GM21528 (cell line): ENCODE results near the gene NDFIP1.

Experiments
- ATAC-seq: cut with Tn5 transposase; IDR thresholded peaks from one replicate; pipeline ENCODE4 v1.9.1; 2021; ENCODE audit warnings: mild to moderate bottlenecking, moderate library complexity; ENCODE audit not compliant: unreplicated experiment, low FRiP score

Gene NDFIP1

DNA sequence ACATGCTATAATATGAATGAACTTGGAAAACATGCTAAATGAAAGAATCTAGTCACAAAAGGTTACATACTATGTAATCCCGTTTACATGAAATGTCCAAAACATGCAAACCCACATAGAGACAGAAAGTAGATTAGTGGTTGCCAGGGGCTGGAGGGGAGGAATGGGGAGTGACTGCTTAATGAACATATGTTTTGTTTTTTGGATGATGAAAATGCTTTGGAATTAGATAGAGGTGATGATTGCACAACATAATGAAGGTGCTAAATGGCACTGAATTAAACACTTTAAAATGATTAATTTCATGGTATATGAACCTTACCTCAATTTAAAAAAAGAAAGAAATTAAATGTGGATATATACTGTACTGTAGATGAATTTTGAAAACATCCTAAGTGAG lies 17.6 kb upstream of the NDFIP1 start:
- no peak for ATAC-seq

- no peak for ATAC-seq
Observed at GRCh38 chr5:142091922-142092321, 16.7 kb upstream of the NDFIP1 start.

DNA sequence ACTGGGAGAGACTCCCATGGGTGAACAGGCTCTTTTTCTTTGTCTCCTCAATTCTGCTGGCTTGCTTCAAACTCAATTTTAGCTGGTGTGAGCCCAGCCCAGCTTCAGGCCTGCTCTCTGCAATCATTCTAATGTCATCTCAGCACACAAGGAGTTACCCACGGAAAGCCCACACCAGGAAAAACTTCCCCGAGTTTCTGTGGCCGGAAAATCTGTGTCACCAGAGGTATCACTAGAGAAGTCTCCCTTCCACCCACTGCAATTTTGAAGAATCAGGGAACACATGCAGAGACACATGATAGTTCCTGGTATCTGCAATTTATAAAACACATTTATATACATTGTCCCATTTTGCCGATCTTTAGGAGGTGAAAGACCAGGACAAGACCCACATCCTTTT lies 13.5 kb upstream of the NDFIP1 start:
- ATAC-seq: no peak

- ATAC-seq: no peak
Observed at GRCh38 chr5:142095651-142096330, 12.8 kb upstream of the NDFIP1 start.

- no peak for ATAC-seq
Observed at GRCh38 chr5:142096382-142096781, 12.2 kb upstream of the NDFIP1 start.

DNA sequence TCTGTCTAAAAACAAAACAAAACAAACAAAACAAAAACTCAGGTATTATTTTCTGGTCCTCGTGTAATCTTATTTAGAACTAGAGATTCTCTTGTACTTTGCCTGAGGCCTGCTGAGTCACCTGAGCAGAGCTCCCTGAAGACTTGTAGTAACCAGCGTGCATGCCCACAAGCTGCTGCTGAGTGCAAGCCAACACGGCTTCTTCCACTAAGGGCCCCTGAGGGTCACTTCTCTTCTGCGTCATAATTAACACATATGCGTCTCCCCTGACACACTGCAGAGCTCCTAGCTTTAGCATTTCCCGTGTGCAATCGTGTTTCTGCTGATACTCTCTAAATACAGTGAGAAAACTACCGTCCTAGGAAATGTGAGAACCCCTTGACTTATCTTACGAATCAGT lies 10.9 kb upstream of the NDFIP1 start:
- ATAC-seq: no peak

- no peak for ATAC-seq
Observed at GRCh38 chr5:142098275-142098674, 10.3 kb upstream of the NDFIP1 start.

DNA sequence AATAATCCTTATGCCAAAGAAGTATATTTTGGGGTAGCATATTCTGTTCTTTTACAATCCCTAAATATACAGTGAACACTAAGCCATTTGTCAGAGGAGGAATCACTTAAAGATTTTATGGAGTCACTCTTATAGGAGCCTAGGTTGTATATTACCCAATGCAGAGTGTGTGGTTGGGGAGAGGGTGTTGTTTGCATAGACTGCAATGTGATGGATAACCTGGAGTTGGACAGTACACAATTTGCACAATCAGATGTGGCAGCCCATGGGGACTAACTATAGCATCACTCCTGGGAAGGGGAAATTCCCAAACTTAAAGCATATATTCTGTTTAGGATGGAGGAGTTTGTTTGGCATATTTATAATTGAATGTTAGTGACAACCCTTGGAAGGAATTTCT lies 9.6 kb upstream of the NDFIP1 start:
- no peak for ATAC-seq

- ATAC-seq: no peak
Observed at GRCh38 chr5:142100307-142100706, 8.3 kb upstream of the NDFIP1 start.

GRCh38 chr5:142102980-142103740 lies 5.4 kb upstream of the NDFIP1 start:
- ATAC-seq: no peak

- ATAC-seq: no peak
Observed at GRCh38 chr5:142104491-142104890, 4.1 kb upstream of the NDFIP1 start.

GRCh38 chr5:142106061-142106460 lies 2.5 kb upstream of the NDFIP1 start:
- ATAC-seq: no peak

DNA sequence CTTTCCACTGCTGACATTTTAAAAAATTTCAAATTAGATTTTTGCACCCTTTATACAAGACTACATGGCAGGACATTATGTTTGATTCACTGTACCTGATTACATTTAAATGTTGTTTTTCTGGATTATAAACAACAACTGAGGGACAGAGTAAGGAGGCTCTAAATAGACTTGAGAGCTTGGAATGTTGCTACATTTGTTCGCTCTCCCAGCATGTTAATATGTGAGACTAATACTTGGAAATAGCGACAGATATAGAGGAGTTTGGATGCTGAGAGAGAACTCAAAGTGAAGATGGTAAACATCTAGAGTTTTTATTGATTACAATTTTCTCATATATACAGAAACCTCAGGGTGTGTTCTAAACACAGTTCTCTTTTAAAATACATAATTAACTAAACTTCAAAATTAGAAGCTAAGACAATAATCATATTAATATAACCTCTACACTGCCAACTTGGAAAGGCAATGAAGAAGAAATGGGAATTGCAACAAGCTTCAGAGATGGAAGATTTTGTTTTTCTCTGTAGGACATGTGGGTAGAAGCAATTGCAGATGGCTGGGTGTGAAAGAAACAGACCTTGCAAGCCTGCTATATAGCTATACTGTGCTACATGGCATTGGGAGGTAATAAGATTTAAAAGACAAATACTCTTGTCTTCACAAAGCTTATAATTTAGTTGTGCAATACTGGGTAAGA lies 1.4 kb upstream of the NDFIP1 start:
- no peak for ATAC-seq

GRCh38 chr5:142107736-142108431 lies 695 bp upstream of the NDFIP1 start:
- ATAC-seq: no peak

DNA sequence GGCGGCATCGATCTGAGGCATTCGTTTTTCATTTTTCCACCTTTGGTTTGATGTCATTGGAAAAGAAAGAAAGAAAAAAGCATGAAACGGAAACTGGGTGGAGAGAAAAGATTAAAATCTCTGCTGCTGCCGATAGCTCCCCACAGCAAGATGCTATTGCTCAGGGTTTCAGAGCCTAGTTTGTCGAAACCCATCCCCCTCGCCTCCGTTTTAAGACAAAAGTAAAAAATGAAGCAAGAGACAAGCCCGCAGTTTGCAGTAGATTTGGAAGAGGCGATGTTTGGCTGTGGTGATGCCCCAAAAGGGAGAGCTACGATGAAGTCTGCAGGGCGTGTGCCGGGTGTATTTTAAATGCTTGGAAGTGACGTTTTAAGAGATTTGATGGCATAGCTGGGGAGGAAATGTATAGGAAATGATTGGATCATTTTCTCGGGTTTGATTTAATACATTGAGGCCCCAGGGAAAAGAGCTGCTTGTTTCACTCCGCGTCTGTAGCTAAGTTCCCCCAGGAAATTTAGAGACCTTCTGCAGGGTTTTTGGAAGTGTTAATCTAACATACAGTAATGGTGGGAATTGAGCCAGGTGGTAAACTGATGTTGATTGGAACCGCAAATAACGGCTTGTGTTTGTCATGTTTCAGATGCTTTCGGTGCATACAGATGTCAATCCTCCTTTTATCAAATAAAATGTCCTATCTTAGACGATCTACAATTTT lies 909 bp downstream of the NDFIP1 start:
- peak; percentile 9 for ATAC-seq

- no peak for ATAC-seq
Observed at GRCh38 chr5:142110046-142110531, 1.5 kb downstream of the NDFIP1 start.

DNA sequence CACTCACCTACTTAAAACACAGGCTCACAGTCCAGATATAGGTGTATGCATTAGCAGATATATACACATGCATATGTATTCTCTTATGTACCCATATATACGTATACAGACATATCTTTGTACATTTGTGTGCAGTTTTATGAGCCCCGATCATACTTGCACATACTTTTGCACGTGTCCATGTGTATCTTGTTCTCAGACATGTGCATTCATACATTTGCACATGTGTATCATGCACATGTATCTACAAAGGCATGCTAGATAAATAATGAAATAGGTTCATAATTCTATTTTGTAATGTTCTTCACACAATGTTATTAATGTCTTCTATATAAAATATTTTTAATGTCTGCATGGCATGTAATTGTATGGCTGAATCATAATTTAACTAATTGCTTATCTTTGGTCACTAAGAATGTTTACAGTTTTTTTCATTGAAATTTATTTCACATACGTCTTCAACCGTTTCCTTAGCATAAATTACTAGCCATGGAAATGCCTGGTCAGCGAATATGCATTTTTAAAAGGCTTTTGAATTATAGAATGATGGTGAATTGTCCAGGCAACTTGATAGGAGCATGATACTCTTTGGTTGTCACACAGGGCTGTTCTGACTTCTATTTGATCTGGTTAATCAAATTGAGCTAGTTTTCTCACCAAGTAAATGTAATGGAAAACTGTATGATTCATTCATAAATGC lies 2.6 kb downstream of the NDFIP1 start:
- ATAC-seq: no peak

GRCh38 chr5:142114687-142115086 lies 6.1 kb downstream of the NDFIP1 start:
- ATAC-seq: no peak

DNA sequence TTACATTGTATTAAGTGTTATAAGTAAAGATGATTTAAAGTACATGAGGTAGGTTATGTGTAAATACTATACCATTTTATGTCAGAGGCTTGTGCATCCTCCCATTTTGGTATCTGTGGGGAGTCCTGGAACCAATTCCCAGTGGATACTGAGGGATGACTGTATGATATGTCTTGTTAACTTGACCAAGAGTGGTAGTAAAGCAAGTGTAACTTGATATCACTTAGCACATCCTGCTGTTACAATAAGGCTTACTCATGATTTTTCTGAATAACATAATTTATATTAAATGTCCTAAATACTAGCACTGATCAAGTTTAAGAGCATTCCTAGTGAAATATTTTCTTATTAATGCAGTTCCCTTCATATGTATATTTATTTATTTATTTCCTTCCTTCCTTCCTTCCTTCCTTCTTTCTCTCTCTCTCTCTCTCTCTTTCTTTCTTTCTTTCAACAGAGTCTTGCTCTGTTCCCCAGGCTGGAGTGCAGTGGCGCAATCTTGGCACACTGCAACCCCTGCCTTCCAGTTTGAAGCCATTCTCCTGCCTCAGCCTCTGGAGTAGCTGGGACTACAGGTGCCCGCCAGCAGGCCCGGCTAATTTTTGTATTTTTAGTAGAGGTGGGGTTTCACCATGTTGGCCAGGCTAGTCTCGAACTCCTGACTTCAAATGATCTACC lies 7.5 kb downstream of the NDFIP1 start:
- no peak for ATAC-seq
